NOMO-1 treated with dmso at 0.1 percent for 144 hours (cell line): ENCODE data around the gene TCF7.

Source experiments
- DNase-seq: peaks from one replicate; lab custom pipeline; 2025; ENCODE audit not compliant: unreplicated experiment; lab: John Stamatoyannopoulos, UW

Gene TCF7

GRCh38 chr5:134130239-134130945 lies 15.9 kb downstream of the TCF7 start:
- no peak for DNase-seq

DNA sequence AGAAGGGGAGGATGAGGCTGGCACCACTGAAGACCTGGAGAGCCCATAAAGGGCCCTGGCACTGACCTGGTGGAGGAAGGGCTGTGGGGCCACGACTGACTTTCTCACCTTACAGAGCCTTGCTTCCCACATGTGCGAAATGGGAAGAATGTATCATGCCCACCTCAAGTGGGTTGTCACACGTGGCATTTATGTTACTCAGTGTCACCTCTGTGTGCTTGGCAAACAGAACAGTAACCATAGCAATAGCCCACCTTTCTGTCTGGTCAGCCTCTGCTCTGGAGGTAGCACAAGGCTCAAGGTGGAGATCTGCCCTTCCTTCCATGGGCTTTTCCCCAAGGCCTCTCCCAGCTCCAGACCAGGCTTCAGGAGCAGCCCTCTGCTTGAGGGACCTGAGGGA lies 16.7 kb downstream of the TCF7 start:
- no peak for DNase-seq

DNA sequence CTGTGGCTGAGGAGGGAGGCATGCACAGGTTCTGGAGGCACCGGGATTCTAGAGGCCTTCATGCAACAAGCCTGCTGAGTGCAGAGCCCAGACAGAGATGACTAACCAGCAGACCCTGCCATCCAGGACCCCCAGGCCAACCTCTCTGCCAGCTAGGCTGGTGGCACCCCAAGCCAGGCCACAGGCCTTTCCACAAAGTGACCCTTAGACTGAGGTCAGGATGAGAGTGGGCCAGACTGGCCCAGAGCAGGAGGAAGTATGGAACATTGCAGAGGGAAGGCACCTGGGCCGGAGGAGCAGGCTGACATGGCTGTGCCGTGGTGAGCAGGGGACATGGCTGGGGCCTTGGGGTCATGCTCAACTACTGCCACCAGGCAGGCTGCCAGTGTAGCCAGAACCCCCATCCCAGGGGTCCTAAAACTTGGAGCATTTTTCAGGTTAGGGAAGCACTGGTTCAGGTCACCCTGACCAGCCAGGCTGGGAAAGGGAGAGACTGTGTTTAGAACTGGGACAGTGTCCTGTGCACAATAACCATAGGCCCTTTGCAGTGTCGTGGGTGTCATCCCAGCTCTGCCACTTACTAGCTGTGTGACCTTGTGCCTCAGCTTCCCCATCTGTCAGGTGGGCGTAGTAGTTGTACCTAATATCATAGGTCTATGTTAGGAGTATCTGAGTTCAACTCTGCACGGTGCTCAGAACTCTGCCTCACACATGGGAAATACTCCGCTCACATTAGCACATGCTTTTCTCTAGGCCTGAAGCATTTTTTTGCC lies 17.3 kb downstream of the TCF7 start:
- no peak for DNase-seq

DNA sequence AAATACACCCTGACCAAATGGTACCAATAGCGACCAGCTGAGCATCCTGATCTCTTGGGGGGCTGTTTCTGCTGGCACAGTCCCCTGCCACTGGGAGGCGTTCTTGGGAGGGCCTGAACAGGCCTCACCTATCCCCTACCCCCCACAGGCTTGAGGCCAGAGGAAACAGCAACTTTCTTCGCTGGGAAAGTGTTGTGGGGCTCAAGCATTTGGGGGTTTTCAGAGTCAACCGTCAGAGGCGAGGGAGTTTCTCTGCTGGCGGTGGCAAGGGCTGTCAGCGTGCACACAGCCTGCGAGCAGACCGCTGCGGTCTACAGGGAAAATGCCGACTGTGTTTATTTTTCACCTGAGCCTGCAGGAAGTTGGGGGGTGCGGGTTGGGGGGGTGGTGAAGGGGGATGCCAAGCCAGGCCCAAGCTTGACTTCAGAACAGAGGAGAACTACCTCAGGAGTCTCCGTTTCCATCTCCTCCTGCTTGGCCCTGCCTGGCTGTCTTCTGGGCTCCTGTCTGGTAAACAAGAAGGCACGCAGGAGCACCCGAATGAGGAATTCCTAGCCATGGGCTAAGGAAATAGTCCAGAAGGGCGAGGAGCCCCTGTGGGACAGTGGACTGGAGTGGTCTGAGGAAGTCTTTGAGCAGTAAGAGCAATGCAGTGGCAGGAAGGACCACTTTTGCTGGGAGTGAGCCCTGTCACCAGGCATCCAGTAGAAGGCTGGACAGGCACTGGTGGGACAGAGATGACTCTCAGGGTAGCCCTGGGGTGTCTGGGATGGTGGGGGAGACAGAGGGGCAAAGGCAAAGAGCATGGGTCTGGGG lies 18.1 kb downstream of the TCF7 start:
- DNase-seq = no peak

DNA sequence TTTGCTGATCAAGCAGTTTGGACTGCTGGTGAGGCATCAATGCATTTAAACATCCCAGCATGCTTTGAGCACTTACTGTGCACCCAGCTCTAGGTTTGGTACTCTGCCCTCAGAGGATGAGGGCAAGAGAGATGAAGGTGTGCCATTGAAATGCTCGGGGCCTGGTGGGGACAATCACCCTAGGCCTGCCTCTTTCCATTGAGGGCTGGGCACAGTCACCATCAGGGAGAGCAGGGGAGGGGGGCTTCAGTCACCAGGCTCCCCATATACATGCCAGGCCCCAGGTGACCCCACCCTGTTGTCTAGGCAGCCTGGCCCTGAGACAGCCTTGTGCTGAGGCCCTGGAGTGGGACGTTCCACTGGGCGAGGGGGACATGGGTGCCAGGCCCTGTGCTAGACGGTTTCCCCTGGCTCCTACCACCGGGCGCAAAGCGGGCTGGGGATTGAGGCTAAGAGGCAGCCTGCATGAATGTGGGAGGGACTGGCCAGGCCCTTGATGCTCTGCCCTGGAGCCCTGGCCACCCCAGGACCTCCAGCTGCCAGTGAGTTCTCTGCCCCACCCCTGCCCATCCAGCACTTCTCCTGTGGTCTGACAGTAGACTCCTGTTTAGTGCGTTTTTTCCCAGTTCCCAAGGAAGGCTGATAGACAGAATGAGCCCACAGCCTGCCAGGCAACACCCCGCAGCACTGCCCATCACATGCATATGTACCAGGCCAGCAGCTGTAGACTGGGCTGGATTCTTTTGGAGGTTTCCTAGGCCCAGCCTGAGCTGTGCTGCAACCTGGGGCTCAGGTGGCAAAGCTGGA lies 18.9 kb downstream of the TCF7 start:
- DNase-seq = no peak

- DNase-seq = no peak
Observed at GRCh38 chr5:134133995-134134541, 19.6 kb downstream of the TCF7 start.

DNA sequence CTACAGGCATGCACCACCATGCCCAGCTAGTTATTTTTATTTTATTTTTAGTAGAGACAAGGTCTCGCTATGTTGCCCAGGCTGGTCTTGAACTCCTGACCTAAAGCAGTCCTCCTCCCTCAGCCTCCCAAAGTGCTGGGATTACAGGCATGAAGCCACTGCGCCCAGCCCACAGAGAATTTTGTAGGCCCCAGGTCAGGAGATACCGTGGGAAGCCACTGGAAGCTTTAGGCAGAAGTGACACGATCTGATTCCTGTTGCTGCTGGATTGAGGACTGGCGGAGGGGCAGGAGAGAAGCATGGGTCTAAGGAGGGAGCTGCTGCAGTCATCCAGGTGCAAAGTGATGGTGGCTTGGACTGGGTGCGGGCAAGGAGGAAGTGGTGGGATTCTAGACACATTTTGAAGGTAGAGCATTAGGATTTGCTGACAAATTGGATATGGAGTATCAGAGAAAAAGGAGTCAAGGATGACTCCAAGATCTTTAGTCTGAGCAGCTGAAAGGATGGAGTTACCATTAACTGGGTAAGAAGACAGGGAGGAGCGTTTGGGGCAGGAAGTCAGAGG lies 20.7 kb downstream of the TCF7 start:
- DNase-seq = no peak

- no peak for DNase-seq
Observed at GRCh38 chr5:134136221-134136631, 21.7 kb downstream of the TCF7 start.

DNA sequence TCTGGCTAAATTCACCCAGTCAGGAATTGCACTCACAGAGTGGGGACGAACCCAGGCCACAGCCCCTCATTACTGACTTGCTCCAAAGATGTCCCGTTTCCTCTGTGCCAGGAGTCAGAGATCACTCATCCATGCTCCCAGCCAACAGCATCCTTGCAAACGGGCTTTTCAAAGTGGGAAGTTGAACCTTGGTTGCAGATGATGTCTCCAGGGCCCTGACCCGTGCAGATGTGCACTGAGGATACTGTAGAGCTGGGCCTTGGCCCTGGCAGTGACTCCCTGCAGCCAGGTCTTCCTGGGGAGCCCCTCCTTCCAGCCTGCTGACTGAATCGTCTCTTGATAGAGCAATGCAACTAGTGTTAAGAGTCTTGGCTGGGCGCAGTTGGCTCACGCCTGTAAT lies 22.3 kb downstream of the TCF7 start:
- DNase-seq = no peak

GRCh38 chr5:134138416-134139376 lies 24.2 kb downstream of the TCF7 start:
- no peak for DNase-seq

DNA sequence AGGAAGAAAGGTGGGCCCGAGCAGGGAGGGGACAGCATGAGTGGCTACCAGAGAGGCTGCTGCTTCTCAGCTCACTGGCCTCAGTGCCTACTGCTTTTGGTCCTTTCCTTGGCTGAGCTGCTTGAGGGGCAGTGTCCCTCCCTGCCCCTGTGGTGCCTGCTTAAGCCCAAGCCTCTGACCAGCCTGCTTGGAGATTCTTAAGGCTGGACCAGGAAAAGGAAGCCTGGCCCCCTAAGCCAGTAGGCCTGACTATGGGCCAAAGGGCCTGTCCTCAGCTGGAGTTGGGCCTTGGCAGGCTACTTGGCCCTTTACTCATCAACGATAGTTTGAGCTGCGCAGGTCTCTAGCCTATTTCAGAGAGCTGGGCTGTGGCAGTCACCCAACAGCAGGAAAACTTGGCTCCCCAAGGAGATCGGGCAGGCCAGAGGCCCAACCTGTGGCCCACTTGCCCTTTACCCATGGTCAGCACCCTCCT lies 24.9 kb downstream of the TCF7 start:
- no peak for DNase-seq

GRCh38 chr5:134139891-134140469 lies 25.5 kb downstream of the TCF7 start:
- no peak for DNase-seq

DNA sequence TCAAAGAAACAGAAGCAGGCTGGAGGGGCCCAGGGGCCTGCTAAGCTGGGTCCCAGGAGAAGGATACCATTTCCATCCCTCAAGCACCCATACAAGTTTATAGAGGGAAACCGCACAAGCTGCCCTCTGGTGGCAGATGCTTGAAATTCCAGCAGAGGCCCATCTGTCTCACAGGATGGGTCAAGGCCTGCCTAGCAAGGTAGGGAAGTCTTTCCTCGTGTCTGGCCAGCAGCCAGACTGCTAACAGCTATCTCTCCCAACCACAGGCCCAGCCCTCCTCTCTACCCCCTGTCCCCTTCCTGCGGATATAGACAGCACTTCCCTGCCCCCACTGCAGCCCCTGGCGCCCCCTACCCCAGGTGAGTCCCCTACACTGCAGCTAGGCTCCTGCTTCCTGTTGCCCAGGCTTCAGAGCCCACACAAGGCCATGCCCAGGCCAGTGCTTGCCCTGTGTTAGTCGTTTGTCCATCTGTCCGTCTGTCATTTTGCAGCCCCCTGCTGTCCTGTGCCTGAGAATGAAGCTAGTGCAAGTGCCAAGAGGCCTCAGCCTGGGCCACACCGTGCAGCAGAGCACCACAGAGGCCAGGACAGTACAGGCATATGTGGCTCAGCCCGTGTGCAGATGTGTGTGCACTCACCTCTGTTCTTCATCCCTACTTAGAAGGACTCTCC lies 26.2 kb downstream of the TCF7 start:
- peak; percentile 16 for DNase-seq

DNA sequence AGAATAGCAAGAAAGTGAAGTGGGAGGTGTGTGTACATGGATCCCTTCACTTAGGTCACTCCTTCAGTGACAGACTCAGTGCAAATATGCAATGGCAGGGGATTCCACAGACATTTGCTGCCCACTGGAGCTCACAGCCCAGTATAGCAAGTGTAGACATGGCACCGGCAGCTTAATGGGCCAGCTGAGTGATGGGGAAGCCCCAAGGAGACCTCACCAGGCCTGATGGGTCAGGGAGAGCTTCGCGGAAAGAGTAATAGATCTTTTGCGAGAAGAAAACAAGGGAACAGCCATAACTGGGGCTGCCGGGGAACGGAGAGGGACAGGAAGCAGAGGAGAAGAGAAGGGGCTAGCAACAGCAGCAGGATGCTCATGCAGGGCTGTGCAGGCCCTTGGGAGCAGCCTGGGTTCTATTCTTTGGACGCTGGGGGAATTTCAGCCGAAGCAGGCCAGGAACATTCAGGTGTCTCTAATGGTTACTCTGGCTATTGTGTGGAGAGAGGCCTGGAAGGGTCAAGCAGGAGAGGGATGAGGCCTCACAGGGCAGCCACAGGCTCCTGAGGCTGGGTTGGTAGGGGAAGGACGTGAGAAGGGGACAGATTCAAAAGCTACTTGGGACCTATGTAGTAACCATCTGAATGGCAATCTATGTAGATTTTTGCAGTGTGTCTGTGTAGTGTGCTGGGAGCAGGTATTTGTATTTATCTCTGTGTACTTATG lies 27.0 kb downstream of the TCF7 start:
- DNase-seq = no peak

GRCh38 chr5:134142052-134142451 lies 27.6 kb downstream of the TCF7 start:
- no peak for DNase-seq

DNA sequence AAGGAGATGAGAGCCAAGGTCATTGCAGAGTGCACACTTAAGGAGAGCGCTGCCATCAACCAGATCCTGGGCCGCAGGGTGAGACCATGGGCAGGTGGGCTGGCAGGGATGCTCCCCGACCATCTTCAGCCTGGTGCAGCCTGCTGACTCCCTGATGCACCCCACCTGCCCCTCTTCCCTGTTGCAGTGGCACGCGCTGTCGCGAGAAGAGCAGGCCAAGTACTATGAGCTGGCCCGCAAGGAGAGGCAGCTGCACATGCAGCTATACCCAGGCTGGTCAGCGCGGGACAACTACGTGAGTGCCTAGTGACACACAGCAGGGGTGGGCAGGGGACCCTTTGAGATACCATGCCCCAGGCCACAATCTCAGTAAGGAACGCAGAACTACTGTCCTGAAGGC lies 28.3 kb downstream of the TCF7 start:
- no peak for DNase-seq

GRCh38 chr5:134143431-134143830 lies 28.9 kb downstream of the TCF7 start:
- DNase-seq = no peak
